ENCODE results near the gene SCP2D1. TPM values are rescaled to one million over a fixed set of nuclear protein-coding genes. Genes with fewer than 3 reads are reported as not detected.

SCP2D1 gene
- total RNA-seq, 1 experiment from 2014 or later: not detected

Other genes with a start within 250 kb of the SCP2D1 start
- 222 and 278 TPM in 2 replicates for gene SMIM26, start 246.4 kb upstream of the SCP2D1 start, total RNA-seq (2014; rRNA removed; shearing (Covaris generic))
- gene DTD1, start 225.7 kb upstream of the SCP2D1 start, total RNA-seq (2014; rRNA removed; shearing (Covaris generic)): 94.2 and 102 TPM in 2 replicates

Data from M059J (cell line).